GM21576 (cell line): ENCODE data around the gene TCF3.
"Not testable (repeated sequence)": the region's sequence is repeated elsewhere in the genome, so short reads cannot be mapped to it uniquely, and the experiment has no call there.

ENCODE experiments used
- ATAC-seq: cut with Tn5 transposase; IDR thresholded peaks from one replicate; pipeline ENCODE4 v1.9.1; 2021; ENCODE audit warnings: mild to moderate bottlenecking, moderate library complexity; ENCODE audit not compliant: unreplicated experiment

Gene TCF3

DNA sequence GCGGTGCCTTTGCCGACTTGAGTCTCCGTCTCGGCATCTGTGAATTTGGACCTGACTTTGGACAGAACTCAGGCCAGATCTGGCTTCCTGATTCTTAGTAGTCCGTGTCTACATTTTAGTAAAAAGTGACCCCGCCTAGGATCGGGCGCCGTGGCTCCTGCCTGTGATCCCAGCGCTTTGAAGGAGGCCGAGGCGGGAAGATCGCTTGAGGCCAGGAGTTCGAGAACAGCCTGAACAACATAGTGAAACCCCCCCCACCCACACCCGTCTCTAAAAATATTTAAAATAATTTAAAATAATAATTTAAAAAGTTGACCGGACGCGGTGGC, 849 bp upstream of the TCF3 start:
- no peak for ATAC-seq

DNA sequence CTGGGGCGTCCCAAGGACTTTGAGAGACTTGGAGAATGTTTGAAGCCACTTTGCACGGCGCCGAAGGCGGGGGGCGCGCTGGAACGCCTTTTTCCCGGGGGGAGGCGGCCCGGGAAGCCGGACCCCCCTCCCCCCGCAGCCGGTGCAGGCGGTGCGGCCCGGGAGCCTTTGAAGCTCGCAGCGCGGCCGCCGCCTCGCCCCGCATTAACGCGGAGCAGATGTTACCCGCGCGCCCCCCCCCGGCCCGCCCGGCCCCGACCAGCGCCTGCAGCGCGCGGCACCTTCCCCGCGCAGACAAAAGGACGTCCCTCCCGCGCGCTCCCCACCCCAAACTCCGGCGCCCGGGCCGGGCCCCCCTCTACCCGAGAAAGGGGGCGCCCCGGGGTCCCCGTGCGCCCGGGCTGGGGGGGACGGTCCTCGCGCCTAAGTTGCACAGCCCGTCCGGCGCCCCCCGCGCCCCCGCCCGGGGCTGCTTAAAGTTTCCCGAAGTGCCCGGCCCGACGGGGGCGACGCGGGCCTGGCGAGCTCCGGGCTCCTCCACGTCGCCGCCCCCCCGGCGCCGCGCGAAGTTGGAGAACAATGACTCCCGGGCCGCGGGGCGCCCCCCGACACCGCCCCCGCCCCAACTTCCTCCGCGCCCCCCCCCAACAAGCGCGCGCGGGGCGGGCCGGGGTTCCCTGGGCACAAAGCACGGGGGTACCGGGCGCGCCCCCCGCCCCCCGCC, 685 bp downstream of the TCF3 start:
- ATAC-seq, result no peak

DNA sequence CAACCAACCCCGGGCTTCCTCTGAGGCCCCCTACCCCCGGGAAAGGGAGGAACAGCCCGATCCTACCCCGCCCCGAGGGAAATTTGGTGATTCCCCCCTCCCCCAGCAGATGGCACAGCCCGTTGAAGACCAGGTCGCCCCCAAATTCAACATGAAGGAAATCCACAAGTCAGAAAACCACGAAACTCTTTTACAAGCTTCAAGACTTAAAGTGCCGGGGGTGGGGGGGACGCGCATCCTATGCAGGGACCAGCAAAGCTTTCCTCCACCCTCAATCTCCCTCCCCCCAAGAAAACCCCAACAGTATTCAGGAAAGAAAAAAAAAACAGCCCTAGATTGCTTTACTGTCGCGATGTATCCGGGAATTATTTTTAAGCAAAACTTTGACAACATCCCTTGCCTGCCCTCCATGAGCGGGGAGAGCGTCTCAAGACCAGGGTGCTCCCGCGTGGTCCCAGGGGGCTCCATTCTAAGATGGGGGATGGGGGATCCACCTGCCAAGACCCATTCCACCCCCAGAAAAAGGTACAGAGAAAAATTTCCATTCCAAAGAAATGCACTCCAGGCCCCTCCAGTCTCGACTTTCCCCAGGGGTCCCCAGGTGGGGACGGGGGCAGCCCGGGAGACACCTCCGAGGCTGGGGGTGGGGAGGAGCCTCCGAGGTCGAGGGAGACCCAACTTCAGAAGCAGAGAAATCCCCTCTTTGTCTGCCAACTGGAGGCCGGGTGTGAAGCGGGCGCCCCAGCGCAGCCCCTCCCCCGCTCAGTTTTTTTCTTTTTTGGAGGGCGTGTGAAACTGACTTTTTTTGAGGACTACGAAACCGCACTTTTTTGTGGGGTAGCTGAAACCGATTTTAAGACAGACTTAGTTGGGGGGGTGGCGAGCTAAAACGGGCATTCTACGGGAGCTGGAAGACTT, 1.5 kb downstream of the TCF3 start:
- ATAC-seq, result no peak

DNA sequence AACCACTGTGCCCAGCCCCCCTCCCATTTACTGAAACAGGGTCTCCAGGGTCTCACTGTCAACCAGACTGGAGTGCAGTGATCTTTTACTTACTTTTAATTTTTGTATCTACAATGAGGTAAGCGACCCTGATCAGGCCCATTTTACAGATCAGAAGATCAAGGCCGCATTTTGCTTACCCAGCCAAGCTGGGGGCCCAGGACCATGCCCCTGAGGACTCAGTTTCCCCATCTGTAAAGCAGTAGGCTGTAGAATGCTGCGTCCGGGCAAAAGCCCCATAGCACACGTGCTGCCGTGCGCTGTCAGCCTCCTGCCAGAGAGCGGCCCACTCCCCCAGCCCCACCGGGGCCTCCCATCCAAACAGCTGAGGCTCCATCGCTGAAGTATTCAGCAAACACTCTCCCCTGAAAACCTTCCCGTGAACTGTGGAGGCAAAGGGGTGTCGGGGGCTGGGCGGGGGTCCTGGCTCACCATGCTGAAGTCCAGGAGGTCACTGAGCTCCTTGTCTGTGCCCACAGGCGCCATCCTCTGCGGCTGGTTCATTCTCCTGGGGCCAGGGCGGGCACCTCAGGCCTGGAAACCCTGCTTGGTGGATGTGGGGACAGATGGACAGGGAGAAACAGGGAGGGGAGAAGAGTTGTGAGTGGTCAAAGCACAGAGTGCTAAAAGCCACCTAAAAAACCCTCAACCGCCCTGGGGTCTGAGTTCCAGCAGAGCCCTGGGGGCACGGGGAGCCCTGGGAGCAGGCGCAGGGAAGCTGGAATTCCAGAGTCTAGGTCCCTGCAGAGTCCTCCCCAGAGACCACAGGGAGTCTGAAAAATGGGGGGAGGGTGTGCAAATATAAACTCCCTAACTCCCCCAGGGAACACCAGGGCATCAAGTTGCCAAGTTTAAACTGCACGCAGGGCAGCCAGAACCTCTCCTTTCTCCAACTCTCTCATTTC, 2.4 kb downstream of the TCF3 start:
- no peak for ATAC-seq

DNA sequence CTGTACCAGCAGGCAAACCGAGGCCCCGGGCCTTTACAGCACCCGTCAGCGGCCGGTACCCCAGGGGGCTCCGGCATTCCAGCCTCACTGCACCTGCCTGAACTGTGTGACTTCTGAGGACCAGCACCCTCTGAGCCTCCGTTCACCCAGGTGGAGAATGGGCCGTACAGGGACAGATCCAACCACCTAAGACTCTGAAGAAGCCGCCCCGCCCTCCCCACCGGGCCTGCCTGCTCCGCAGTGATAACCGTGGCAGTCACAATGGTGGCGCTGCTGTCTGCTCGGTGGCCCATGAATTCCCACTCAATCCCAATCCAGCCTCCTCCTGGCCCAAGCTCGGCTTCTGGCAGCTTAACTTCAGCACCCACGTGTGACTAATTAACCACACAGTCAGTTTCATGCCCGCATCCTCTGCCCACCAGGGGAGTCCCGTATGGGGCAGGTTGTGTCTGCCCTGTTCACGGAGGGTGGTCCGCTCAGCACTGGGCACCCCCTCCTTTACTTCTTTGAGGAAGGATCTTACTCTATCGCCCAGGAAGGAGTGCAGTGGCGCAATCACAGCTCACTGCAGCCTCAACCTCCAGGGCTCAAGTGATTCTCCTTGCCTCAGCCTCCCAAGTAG, 3.4 kb downstream of the TCF3 start:
- peak; percentile 5 for ATAC-seq

DNA sequence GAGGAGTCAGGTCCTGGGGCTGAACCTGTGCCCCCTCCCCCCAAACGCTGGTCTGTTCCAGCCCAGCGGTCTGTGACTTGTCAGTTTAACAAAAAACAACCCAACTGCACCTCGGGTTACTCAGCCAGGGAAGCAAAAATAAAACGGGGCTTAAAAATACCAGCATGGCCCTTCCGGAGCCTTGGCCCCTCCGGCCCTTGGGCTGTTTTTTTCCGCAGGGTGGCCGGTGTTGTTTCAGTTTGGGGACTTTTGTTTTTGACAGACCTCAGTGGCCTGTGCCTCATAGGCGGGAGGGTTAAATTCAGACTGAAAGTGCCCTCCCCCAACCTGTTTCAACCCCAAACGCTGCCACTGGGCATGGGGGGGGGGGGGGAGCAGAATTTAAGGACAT, 4.0 kb downstream of the TCF3 start:
- peak; percentile 32 for ATAC-seq

DNA sequence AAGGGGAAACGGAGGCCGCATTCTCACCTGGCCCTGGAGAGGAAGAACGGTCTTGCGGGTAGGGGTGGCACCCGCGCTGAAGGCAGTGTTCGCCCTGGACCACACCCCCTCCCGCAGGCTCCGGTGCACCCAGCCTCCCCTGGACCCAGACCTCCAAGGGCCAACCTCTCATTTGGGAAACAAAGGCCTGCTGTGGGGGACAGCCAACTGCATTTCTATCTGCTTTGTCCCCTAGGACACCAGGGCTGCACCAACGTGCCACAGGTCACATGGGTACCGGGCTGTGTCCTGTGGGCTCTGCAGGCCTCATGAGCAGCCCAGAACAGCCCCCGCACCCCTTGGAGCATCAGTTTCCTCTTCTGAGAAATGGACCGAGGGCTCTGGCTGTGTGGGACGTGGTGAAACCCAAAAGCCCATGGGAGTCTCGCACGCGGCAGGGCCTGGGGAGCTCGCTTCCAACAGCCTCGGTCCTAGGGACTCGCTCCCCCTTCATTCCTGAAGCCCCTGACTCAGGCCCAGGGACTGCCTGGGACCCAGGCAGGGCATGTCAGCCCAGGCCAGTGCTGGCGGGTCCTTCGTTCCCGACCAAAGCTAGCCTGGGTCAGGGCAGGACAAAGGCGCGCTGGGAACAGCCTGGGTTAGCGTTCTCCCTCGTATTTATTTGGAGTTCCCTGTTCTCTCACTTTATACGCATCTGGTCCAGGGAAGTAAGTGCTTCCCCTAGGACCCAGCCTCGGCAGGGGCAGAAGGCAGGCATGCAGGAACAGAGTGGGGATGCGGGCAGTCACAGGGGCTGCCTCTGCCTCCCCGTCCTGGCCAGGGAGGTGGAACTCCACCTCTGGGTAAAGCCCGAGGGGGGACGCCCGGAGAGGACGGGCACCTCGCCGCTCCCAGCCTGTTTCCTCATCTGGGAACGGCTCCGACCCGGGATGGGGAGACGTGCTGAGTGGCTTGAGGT, 4.6 kb downstream of the TCF3 start:
- ATAC-seq, result peak; percentile 0

DNA sequence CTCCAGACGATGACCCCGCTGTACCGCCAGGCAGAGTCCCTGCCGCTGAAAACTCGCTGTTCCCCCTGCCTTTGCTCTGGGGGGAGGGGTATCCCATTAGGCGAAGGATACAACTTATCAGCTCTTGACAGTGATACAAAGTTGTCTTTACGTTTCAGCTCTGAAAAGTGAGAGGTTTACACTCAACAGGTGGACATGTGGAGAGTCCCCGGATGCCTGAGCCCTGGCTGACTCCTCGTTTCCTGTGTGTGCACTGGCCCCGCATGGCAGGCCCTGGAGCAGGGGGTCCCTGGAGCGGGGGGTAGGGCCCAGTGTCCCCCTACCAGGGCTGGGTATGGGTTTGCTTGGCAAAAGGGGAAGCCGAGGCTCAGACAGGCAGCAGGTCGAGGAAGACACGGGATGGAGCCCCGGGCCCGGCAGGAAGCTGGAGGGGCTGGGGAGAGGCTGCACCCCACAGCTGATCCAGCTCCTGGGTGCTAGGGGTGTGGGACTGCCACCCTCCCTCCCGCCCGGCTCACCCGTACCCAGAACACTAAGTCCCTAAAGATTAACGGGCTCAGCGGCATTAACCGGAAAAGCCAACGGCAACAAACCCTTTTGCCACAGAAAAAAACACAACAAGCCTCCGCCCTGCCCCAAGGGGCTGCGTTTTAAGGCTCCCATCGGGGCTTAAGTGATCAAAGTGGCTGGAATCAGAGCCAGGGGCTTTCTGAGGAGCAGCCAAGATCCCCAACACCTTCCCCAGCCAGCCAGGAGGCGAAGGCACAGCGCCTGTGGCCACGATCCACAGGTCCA, 5.6 kb downstream of the TCF3 start:
- ATAC-seq, result no peak

DNA sequence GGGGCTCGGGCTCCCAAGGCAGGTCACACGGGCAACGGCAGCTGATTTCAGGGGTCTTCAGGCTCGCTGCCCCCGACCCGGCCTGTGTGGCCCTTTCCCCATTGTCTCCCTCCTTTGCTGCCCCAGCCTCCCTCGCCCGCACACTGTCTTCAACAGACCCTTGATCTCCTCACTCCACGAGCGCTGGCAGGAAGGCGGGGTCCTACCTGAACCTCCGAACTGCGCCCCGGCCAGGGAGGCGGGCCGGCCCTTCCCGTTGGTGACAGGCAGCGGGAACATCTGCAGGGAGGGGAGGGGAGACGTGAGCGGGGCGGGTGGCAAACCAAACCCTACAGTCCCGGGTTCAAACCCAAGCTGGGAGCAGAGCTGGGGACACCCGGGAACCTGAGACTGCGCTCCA, 6.3 kb downstream of the TCF3 start:
- ATAC-seq, result no peak

DNA sequence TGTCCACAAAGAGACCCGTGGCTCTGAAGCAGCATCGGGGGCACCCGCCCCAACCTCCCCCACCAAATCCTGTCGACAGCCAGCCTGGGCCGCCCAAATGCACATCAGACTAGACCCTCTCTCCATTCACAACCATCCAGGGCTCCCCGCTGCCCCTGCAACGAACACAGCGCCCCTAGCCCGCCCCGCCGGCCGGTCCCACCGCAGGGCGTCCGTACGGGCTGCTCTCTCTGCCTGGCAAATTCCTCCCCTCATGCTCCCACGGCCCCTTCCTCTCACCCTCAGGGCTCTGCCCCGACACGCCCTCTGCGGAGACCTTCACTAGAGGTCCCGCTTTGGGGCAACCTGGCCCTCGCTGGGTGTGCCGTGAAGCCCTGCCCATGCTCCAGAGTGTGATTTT, 7.1 kb downstream of the TCF3 start:
- no peak for ATAC-seq

DNA sequence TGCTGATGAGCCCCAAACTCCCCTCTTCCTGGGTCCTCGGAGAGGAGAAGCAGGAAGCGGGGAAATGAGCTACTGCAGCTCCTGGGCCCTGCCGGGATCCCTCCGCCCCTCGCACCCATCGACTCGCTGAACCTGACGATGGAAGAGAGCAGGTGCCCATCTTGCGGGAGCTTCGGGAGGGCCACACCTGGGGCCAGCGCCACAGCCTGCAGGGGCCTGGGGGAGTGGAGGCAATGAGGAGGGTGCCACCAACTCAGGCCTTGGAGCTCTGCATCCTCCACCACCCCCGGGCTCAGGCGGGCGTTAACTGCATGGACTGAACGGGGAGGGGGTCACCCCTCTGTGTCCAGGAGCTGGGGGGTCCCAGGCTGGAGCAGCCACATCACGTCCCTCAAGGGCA, 8.3 kb downstream of the TCF3 start:
- no peak for ATAC-seq

DNA sequence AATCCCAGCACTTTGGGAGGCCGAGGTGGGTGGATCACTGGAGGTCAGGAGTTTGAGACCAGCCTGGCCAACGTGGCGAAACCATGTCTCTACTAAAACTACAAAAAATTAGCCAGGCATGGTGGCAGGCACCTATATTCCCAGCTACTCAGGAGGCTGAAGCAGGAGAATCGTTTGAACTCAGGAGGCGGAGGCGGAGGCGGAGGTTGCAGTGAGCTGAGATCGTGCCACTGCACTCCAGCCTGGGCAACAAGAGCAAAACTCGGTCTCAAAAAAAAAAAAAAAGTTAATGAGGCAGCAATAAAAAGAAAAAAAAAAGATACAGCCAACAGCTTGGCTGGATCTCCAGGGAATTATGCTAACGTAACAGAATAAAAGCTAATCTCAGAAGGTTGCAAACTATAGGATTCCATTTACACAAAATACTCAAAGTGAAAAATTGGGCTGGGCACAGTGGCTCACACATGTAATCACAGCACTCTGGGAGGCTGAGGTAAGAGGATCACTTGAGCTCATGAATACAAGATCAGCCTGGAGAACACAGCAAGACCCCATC, 11.4 kb downstream of the TCF3 start:
- ATAC-seq, result not testable (repeated sequence)

DNA sequence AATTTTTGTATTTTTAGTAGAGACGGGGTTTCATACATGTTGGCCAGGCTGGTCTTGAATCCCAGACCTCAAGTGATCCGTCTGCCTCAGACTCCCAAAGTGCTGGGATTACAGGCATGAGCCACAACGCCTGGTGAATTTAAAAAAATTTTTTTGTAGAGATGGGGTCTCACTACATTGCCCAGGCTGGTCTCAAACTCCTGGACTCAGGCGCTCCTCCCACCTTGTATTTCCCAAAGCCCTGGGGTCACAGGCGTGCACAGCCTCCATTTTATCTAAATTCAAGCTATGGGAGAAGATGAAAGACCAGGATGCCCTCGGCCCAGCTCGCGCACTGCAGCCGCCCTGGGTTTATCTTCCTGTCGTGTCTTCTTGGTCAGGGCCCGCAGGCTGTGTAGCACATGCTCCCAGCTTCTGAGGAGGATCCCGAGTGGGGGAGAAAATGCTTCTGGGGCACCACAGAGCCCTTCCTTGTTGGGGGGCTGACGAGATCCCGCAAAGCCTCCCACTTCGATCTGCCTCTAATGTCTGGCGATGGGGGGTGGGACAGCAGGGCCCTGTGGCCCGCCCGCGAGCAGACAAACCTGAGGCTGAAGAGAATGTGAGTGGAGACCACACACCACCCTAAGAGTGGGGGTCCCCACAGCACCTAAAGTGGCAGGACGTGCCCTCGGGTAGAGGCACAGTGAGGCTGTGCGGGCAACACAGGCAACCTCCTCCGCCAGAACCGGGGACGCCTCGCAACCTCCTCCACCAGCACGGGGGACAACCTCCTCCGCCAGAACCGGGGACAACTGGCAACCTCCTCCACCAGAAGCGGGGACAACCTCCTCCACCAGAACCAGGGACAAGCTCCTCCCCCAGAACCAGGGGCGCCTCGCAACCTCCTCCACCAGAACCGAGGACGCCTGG, 15.8 kb downstream of the TCF3 start:
- ATAC-seq, result no peak

DNA sequence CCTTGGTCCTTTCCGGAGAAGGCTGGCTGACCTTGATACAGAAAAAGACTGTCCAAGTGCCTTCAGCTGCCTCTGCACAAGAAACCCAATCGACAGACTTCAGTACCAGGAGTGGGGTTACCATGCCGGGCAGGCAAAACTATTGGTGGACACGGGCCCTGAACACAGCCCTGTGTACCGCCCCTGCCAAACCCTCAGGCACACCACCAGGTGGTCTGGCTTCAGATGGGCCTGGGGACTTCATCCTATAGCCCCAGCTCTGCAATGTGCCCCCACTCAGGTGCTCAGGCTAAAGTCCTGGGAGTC, 17.5 kb downstream of the TCF3 start:
- ATAC-seq, result no peak

DNA sequence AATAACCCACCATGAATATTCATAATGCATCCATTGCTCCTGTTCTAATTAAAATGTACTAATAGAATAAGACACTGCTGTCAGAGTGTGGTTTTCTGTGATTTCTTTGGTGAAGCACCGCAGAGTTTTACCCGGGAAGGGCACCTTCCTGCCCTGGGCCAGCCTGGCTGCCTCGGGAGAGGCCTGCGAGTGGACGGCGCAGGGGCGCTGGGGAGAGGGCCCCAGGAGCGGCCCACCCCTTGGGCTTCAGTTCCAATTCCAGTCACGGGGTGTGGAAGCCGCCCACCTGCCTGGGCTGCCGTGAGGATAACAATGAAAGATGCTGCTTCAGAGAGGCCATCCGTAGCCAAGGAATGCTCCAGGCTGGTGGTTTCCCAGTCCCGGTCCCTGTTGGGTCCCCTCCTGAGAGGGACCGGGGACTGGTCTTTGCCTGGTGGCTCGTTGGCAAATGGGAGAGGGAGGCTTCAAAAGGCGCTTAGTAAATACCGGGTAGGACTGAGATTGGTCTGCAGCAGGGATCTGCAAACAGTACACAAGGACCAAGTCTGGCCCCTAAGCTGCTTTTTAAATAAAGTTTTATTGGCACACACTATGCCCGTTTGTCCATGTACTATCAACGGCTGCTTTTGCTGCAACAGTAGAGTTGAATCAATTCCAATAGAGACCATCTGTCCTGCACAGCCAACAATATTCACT, 18.0 kb downstream of the TCF3 start:
- ATAC-seq, result no peak

DNA sequence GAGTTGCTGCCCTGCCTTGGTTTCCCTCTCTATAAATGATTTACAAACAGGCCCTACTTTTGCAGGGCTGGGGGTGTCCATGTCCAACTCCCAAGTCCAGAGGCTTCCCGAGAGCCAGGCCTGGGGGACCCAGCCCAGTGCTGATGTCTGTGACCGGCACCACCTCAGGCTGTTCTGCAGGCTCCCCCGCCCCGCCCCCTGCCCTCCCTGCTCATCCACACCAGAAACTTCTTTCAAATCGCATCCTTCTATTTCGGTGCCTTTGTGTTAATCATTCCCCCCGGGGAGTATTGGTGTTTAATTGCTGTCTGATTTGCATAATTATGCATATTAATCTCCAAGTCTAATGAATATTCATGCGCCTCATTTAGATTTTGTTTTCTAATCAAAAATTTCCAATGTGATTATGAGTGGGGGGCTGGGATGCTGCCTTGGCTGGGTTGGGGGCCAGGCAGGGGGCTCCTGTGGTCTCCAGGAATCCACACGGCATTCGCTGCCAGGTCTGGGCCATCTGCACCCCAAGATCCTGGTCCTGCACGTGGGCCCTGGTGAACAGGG, 19.1 kb downstream of the TCF3 start:
- no peak for ATAC-seq
